Fibroblast of lung (primary cell): Measurements from ENCODE around the gene NEK6.

Experiments used
- EZH2 ChIP-seq: IDR thresholded peaks from 2 replicates; pipeline ENCODE4 v1.5.1; 2012; ENCODE audit warnings: low read length, control low read depth, mild to moderate bottlenecking; ENCODE audit errors: missing control alignments
- TF ChIP-seq, protein P1 (sequence below), 2 donors: IDR thresholded peaks in 1 of 2; conservative IDR thresholded peaks in 1 of 2; 1 replicate in 1 of 2; 2 replicates in 1 of 2; pipeline ENCODE4 v1.5.1; 2011 to 2012; ENCODE audit warnings: low read length in 2 of 2, control low read depth in 1 of 2, inconsistent platforms in 1 of 2, low read depth in 1 of 2, mild to moderate bottlenecking in 1 of 2

DNA sequence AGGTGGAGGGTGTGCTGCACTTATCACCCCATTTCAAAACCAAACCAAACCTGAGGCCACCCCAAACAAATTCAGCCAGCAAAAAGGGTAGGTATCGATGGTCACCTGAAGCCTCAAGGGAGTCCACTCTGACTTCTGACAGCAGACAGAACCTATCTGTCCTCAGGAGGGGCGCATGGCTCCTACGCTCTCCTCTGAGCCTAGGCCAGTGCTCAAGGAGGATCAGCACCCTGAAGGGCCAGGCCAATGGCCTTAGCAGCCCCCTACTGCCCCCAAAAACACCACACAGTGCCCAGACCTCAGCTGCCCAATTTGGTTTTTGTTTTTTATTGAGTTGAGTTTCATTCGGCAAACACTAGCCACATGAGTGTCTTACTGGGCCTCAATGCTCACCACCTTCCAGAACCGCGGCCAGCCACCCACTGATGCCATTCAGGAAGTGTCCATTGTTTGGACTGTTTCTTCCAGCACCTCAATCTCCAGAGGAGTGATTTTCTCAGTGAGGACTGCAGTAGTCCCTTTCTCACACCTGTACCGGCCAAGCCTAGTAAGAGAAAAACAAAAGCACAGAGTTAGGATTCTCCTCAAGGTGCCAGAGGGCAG lies 95.5 kb downstream of the NEK6 start:
- TF ChIP-seq, protein P1, sequence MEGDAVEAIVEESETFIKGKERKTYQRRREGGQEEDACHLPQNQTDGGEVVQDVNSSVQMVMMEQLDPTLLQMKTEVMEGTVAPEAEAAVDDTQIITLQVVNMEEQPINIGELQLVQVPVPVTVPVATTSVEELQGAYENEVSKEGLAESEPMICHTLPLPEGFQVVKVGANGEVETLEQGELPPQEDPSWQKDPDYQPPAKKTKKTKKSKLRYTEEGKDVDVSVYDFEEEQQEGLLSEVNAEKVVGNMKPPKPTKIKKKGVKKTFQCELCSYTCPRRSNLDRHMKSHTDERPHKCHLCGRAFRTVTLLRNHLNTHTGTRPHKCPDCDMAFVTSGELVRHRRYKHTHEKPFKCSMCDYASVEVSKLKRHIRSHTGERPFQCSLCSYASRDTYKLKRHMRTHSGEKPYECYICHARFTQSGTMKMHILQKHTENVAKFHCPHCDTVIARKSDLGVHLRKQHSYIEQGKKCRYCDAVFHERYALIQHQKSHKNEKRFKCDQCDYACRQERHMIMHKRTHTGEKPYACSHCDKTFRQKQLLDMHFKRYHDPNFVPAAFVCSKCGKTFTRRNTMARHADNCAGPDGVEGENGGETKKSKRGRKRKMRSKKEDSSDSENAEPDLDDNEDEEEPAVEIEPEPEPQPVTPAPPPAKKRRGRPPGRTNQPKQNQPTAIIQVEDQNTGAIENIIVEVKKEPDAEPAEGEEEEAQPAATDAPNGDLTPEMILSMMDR (conservative IDR thresholded peaks at IDR 0.05 in 1 of 2, IDR thresholded peaks at IDR 0.05 in 1 of 2; ENCODE audit: low read depth in 1 of 2, low read length in 2 of 2) = no peak
- TF ChIP-seq EZH2 = no peak
